Metanephros (tissue), 2 donors: ENCODE data around the gene PDE10A. TPM values are rescaled to one million over a fixed set of nuclear protein-coding genes. Genes with fewer than 3 reads are reported as not detected.

Source experiments
- small RNA-seq: library from RNA; depleted of rRNA; stranded (forward); fragments of <200 nt; gene quantifications from one replicate; pipeline ENCODE3, GENCODE V24; 2014; ENCODE audit warnings: low replicate concordance
- total RNA-seq: library from RNA; depleted of rRNA; stranded (reverse); fragments of >200 nt; gene quantifications from one replicate; pipeline ENCODE4 v1.2.3, GENCODE V29; 2014

The PDE10A gene
- 38.2 TPM for total RNA-seq

DNA sequence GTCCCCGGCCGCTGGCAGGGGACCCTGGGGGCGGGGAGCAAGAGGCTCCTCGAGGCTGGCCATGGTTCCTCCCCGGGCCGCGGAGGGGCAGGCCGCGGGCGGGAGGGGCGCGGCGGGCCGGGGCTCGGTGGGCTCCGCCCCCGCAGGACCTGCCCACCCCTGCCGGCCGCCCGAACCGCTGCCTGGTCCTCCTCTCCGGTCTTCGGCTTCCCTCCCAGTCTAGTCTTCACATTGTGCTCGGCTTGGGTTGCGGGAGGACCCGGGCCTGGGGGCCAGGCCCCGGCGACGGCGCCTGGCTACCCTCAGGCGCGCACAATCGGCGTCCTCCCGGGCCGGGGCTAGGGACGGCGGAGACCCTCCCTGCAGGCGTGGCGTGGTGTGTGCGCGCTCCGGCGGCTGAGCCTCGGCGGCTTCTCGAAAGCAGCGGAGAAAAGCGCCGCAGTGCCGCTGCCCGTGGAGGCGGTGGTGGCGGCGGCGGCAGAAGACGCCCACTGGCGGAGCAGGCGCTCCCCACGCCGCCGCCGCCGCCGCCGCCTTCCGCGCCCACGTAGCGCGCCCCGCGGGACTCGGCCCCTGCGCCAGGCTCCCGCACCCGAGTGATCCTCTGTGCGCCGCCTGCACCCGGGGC lies at the start of gene PDE10A:
Gene PDE10A (minus strand): TSS at position 493 of the 628 bp plus-strand sequence. CDS start 430 bp downstream, at position 63.

GRCh38 chr6:165308926-165309731 lies 353.9 kb downstream of the PDE10A start, which contains the start of gene C6orf118:
Gene C6orf118 (minus strand): TSS chr6:165309605. CDS start chr6:165309586, 19 bp downstream.

Small RNAs within 50 kb of the gene (small RNA-seq; reads per million reads assigned to genes)
- gene RNA5SP226: not detected
